ENCODE data around the gene ZKSCAN4.

Gene ZKSCAN4

DNA sequence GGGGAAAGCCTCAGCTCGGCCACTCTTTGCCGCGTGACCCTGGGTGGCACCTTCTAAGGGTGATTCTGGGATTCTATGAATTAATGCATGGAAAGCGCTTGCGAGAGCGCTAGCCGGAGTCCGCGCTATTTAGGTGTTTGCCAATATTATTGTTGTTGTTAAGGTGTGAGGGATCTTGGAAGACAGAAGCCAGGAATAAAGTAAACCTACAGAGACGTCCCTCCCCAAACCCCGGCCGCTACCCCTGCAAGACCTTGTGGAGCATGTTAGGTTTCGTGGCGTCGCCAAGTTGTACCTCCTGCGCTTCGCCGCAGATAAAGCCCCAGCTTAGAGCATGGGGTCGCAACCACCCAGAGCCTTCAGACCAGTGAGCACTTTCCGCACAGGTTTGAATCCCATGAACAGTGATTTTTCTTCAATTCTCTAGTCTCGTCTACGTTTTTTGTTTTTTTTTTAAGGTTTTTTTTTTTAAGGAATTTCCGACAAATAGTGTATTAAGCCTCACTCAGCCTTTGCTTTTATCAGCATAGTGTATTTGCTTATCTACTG, 43.9 kb downstream of the ZKSCAN4 start:
- DNase-seq: no peak

DNA sequence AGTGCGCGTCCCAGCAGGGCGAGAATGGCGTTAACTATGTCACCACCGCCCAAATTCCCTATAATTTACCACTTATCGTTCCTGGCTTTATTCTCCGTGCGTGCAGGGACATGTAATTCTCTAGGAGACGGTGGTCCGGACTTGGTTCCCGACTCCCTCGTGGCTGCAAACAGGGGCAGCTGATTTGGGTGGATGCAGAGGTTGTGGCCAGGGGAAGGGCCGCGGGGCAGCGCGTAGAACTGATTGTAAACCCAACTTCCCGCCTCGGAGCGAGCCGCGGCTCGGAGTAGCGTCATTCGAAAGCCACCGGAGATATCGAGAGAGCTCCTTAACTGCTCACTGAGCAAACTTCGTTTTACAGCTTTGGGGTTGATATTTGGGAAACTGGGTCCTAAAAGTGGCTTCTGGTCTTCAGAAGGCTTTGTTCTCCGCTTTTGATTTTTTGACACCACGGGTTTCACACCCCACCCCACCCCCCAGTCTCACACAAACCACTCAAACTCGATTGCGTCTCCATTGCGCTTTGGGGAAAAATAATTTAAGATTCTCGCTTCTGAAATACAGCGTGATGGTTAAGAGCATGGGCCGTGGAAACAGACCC, 44.5 kb downstream of the ZKSCAN4 start:
- no peak for DNase-seq

DNA sequence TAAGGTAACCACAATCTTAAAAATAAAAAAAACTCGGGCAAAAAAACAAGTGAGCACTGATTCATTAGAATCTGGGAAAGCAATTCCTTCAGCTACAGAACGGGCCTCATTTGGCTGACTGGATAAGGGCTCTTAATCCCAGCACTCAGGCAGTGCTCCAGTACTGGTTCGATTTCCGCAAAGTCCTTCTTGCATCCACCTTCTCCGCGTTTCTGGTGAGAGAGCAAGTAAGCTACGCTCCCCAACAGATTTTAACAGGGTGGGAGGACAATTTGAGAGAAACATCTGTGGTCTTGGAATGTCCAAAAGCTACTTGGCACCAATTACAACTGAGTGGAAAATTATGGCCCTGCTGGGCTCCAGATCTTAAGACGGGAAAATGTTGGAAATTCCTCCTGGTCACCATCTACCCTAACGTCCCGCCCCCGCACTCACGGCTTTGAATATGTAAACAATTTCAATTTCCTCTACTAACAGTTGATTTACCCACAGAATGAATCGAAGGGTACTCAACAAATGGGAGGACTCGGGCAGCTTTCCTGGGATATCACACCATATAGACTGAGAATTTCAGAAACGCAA, 45.0 kb downstream of the ZKSCAN4 start:
- DNase-seq: no peak

DNA sequence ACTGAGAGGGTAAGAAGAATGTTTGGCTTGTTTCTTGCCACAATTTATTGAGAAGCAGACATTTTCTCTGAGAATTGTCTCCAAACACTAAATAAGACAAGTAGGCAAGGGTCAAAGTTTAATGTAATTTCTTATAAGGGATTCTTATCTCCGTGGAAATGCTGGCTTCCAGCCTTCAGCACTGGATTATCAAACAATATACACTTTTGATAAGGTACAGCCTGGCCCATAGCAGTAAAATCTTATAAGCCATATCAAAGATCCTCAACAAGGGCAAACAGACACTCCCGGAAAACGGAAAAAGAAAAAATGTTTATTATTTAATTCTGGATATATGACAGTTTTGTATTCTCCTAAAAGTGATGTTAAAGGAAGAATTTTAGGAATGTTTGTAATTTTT, 45.5 kb downstream of the ZKSCAN4 start:
- no peak for DNase-seq

DNA sequence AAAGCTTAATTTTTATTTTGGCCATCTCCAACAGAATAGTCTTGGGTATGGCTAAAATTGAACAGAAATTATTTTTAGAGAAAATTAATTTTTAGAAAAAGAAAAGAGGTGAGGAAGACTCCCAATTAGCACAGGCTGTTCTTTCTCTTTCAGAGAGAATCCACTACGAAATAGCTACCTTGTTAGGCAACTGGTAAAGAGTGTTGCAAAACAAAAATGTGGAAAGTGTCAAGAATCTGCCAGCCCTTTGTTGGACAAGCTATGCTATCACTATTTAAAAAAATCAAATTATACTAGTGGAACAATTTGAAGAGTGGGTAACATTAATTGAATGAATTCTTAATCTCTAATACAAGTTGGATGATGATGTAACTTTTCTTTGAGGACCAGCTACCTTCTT, 46.2 kb downstream of the ZKSCAN4 start:
- no peak for DNase-seq

DNA sequence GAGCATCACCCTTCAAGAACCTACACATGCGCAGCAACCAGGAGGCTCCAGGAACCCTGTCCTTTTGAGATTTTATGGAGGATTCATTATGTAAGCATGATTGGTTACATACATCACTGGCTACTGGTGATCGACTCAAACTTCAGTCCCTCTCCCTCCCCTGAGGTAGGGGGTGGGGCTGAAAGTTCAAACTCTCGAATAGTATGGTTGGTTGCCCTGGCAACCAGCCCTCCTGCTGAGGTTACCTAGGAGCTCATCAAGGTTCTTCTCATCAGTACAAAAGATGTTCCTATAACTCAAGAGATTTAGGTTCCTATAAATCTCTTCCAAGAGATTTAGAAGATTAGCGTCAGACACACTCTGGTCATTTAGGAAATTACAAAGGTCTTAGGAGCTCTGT, 48.9 kb downstream of the ZKSCAN4 start:
- DNase-seq: no peak

DNA sequence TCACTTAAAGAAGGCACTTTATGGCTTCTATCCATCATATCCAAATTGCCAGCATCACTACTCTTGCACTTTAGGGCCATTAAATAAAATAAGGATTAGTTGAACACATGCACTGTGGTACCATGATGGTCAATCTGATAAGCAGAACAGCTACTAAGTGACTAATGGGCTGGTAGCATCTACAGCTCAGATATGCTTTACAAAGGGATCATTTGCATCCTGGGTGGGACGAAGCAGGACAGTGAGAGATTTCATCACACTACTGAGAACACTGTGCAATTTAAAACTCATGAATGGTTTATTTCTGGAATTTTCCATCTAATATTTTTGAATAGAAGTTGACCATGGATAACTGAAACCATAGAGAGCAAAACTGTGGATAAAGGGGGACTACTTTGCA, 52.0 kb downstream of the ZKSCAN4 start:
- DNase-seq: no peak
